Loucy (cell line): ENCODE data around the gene CCDC8.

Source experiments
- CTCF ChIP-seq: fragments of 200-600 bp; sonication (generic); conservative IDR thresholded peaks from 2 replicates; pipeline ENCODE4 v1.5.1; 2014; ENCODE audit warnings: mild to moderate bottlenecking, antibody characterized with exemption, low read length
- EZH2phosphoT487 ChIP-seq: fragments of 200-600 bp; IDR thresholded peaks from 2 replicates; pipeline ENCODE4 v1.6.1; 2018; ENCODE audit warnings: antibody characterized with exemption, mild to moderate bottlenecking, moderate library complexity, borderline replicate concordance

- TF ChIP-seq EZH2phosphoT487 (no peak), CTCF (no peak)
These were observed 20.5 kb downstream of the CCDC8 start for GRCh38 chr19:46392837-46393236.
